Hematopoietic multipotent progenitor cell treated with erythropoietin and hydrocortisone succinate and interleukin-3 and kit ligand, for 4 days (in vitro differentiated cells): ENCODE results near the gene MAP4K3.
"Not testable (repeated sequence)": the region's sequence is repeated elsewhere in the genome, so short reads cannot be mapped to it uniquely, and the experiment has no call there.

Experiments
- DNase-seq: peaks from one replicate; pipeline ENCODE4 v3.0.0-alpha.2; 2015

Gene MAP4K3

GRCh38 chr2:39407516-39408296 lies 29.4 kb downstream of the MAP4K3 start:
- DNase-seq = no peak

- DNase-seq = no peak
These were observed 31.7 kb downstream of the MAP4K3 start for GRCh38 chr2:39405364-39405763.

- DNase-seq = peak; percentile 42
These were observed 33.8 kb downstream of the MAP4K3 start for GRCh38 chr2:39403311-39403710.

- DNase-seq = no peak
These were observed 35.8 kb downstream of the MAP4K3 start for GRCh38 chr2:39401319-39401718.

- no peak for DNase-seq
These were observed 37.5 kb downstream of the MAP4K3 start for GRCh38 chr2:39399570-39399969.

- DNase-seq = no peak
These were observed 41.8 kb downstream of the MAP4K3 start for GRCh38 chr2:39395313-39395712.

GRCh38 chr2:39394516-39394961 lies 42.5 kb downstream of the MAP4K3 start:
- peak; percentile 60 for DNase-seq

- DNase-seq = no peak
These were observed 44.4 kb downstream of the MAP4K3 start for GRCh38 chr2:39392672-39393071.

- no peak for DNase-seq
These were observed 46.9 kb downstream of the MAP4K3 start for GRCh38 chr2:39390216-39390615.

GRCh38 chr2:39386064-39386463 lies 51.0 kb downstream of the MAP4K3 start:
- DNase-seq = no peak

GRCh38 chr2:39385172-39385571 lies 51.9 kb downstream of the MAP4K3 start:
- DNase-seq = no peak

GRCh38 chr2:39384071-39384470 lies 53.0 kb downstream of the MAP4K3 start:
- not testable (repeated sequence) for DNase-seq

GRCh38 chr2:39383146-39383545 lies 53.9 kb downstream of the MAP4K3 start:
- no peak for DNase-seq

GRCh38 chr2:39381653-39382052 lies 55.4 kb downstream of the MAP4K3 start:
- DNase-seq = no peak

GRCh38 chr2:39380525-39381150 lies 56.4 kb downstream of the MAP4K3 start:
- no peak for DNase-seq

- DNase-seq = peak; percentile 85
These were observed 57.2 kb downstream of the MAP4K3 start for GRCh38 chr2:39379643-39380524.

GRCh38 chr2:39378968-39379367 lies 58.1 kb downstream of the MAP4K3 start:
- DNase-seq = no peak

- peak; percentile 81 for DNase-seq
These were observed 59.7 kb downstream of the MAP4K3 start for GRCh38 chr2:39377226-39377939.

GRCh38 chr2:39375917-39376316 lies 61.2 kb downstream of the MAP4K3 start:
- DNase-seq = peak; percentile 26

GRCh38 chr2:39373181-39373802 lies 63.8 kb downstream of the MAP4K3 start:
- no peak for DNase-seq

- DNase-seq = no peak
These were observed 67.0 kb downstream of the MAP4K3 start for GRCh38 chr2:39370101-39370500.

GRCh38 chr2:39368846-39369245 lies 68.2 kb downstream of the MAP4K3 start:
- DNase-seq = peak; percentile 44
